Uterus (tissue), 4 donors: ENCODE results near the gene PODNL1. TPM values are rescaled to one million over a fixed set of nuclear protein-coding genes. Genes with fewer than 3 reads are reported as not detected.

Experiments used
- DNase-seq, 2 donors: peaks; one replicate each; pipeline ENCODE4 v3.0.0-alpha.2; 2019 to 2020
- H3K27ac ChIP-seq, 2 donors: fragments of 200-600 bp; sonication (generic); 1 replicate in 1 of 2; 2 replicates in 1 of 2; pipeline ENCODE4 v1.5.1; 2016 to 2018
- H3K27me3 ChIP-seq, 2 donors: fragments of 200-600 bp; sonication (generic); one replicate each; pipeline ENCODE4 v1.5.1; 2018 to 2019; ENCODE audit warnings: control low read depth in 1 of 2
- H3K36me3 ChIP-seq, 2 donors: fragments of 200-600 bp; sonication (generic); one replicate each; pipeline ENCODE4 v1.5.1; 2019; ENCODE audit warnings: control low read depth in 1 of 2
- H3K4me1 ChIP-seq, 2 donors: fragments of 200-600 bp; sonication (generic); one replicate each; pipeline ENCODE4 v1.5.1; 2018 to 2019; ENCODE audit warnings: control low read depth in 1 of 2
- H3K4me3 ChIP-seq, 2 donors: fragments of 200-600 bp; sonication (generic); 1 replicate in 1 of 2; 2 replicates in 1 of 2; pipeline ENCODE4 v1.5.1; 2018 to 2019; ENCODE audit warnings: mild to moderate bottlenecking in 1 of 2
- H3K9me3 ChIP-seq, 2 donors: fragments of 200-600 bp; sonication (generic); one replicate each; pipeline ENCODE4 v1.5.1; 2019; ENCODE audit warnings: control low read depth in 1 of 2
- CTCF ChIP-seq, 4 experiments: fragments of 200-600 bp in 2 of 4; fragments of 450-650 bp in 2 of 4; sonication (generic) in 2 of 4; IDR thresholded peaks; one replicate each; pipeline ENCODE4 v1.5.1; 2016 to 2019; ENCODE audit warnings: antibody characterized with exemption in 4 of 4, mild to moderate bottlenecking in 2 of 4, moderate library complexity in 1 of 4
- POLR2A ChIP-seq, 2 donors: fragments of 450-650 bp; IDR thresholded peaks; one replicate each; pipeline ENCODE4 v1.6.1; 2016; ENCODE audit warnings: antibody characterized with exemption in 2 of 2, mild to moderate bottlenecking in 1 of 2, moderate library complexity in 1 of 2
- intact Hi-C: fragments of 100-400 bp; cut with DNase I; formaldehyde crosslinking; loops from one replicate; pipeline ENCODE4 v1.15.1; 2023; ENCODE audit warnings: low total_unique reads
- total RNA-seq, 4 donors: library from RNA; depleted of rRNA in 3 of 4; stranded (reverse); fragments of >200 nt in 3 of 4; gene quantifications; one replicate each; pipeline versions ENCODE4 v1.1.0 to v1.2.4, GENCODE V29; 2014 to 2023
- donor health status: DM: yes; HTN: yes; CAD: no.

PODNL1 gene
- total RNA-seq, 4 donors from 2014 or later = 0.55 to 0.98 TPM; not detected in 2

DNA sequence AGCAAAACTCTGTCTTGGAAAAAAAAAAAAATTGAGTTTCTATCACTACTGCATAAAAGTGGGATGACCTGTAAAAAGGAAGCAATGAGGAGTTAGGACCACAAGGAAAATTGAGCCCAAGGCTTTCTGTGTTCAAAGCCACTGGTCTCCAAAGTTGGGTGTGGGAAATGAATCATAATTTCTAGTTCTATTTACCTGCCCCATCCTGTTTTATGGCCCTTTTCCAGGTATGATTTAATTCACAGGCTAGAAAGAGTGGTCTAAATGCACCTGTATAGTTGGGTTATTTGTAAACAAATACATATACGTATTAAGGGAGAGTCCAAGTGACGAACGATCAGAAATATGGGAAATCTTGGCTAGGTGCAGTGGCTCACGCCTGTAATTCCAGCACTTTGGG is 8.2 kb upstream of the PODNL1 start:
- DNase-seq = no peak
- TF ChIP-seq CTCF (IDR thresholded peaks at IDR 0.05) (no peak), POLR2A (IDR thresholded peaks at IDR 0.05) (no peak)
- Histone ChIP-seq H3K36me3 (no peaks in the 10 kb centered on the region), H3K4me1 (no peaks in the 10 kb centered on the region), H3K9me3 (no peaks in the 10 kb centered on the region), H3K27ac (no peak overlapping the region), H3K4me3 (no peak overlapping the region), H3K27me3 (no peaks in the 10 kb centered on the region)
- intact Hi-C loops = no loop called here

- H3K27ac ChIP-seq = no peak overlapping the region
- TF ChIP-seq CTCF (IDR thresholded peaks at IDR 0.05) = no peak
- no peak for TF ChIP-seq POLR2A (IDR thresholded peaks at IDR 0.05)
- intact Hi-C loops = no loop called here
Measured at GRCh38 chr19:13942023-13942684, 3.9 kb upstream of the PODNL1 start.

DNA sequence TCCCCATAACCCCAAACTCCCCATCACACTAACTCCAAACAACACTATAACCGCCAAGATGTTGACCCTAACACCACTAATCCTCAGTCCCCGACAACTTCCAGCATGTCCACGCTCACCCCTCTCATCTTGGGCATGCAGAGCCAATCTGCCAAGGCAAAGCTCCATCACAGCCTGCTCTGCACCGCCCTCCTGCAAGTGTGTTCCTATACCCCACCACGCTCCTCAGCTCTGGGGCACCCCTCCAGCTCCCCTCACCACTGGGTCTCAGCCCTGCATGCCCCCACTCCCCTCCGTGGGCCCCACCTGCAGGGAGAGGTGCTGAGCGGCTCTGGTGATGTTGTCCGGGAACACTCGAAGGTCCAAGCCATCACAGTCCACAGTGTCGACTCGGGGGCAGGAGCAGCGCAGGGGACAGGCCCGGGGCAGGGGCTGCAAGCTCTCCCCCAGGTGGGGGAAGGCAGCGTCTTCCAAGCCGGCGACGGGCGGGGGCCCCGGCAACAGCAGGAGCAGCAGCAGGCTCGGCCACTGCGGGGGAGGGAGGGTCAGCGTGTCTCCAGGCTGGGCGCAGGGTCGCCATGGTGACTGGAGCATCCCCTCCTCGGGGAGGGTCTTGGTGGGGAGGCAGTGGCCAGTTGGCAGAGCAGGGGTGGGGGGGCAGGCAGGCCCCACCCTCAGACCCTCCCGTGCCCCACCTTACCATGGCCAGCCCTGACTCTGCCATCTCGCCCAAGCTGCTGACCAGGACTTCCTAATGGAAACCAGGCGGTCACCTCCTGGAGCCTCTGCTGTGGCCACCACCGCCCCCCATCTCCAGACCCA is 527 bp downstream of the PODNL1 start:
- TF ChIP-seq CTCF (IDR thresholded peaks at IDR 0.05) = no peak
- no peak for TF ChIP-seq POLR2A (IDR thresholded peaks at IDR 0.05)
- no peaks in the 10 kb centered on the region for H3K36me3 ChIP-seq
- H3K4me3 ChIP-seq = no peak overlapping the region
- intact Hi-C loops = no loop called here
- no peak for DNase-seq
- H3K27me3 ChIP-seq = no peaks in the 10 kb centered on the region
- H3K9me3 ChIP-seq = no peaks in the 10 kb centered on the region
- peaks cover 0 to 5% of the 10 kb centered on the region in 2 donors for H3K4me1 ChIP-seq
- H3K27ac ChIP-seq = no peak overlapping the region

More at GRCh38 chr19:13942023-13942684, 3.9 kb upstream of the PODNL1 start:
- Histone ChIP-seq H3K27me3 (no peaks in the 10 kb centered on the region), H3K36me3 (no peaks in the 10 kb centered on the region), H3K9me3 (no peaks in the 10 kb centered on the region), H3K4me1 (peaks cover 0 to 5% of the 10 kb centered on the region in 2 donors), H3K4me3 (no peak overlapping the region)
- DNase-seq = no peak

GRCh38 chr19:13935765-13936510 is 2.3 kb downstream of the PODNL1 start:
- intact Hi-C loops = no loop called here
- Histone ChIP-seq H3K4me1 (peaks cover 0 to 5% of the 10 kb centered on the region in 2 donors), H3K27ac (no peak overlapping the region), H3K4me3 (no peak overlapping the region), H3K36me3 (no peaks in the 10 kb centered on the region), H3K9me3 (no peaks in the 10 kb centered on the region), H3K27me3 (no peaks in the 10 kb centered on the region)
- DNase-seq = no peak
- no peak for TF ChIP-seq POLR2A (IDR thresholded peaks at IDR 0.05)
- no peak for TF ChIP-seq CTCF (IDR thresholded peaks at IDR 0.05)

DNA sequence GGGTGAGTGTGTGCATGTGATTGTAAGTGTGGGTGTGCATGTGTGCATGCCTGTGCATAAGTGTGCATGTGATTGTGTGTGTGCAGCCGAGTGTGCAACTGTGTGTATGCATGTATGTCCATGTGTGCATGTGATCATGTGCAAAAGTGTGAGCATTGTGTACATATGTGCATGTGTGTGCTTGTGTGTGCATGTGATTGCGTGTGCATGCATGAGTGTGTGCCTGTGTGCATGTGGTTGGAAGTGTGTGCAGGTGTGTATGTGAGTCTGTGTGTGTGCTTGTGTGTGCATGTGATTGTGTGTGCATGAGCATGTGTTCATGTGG is 3.5 kb downstream of the PODNL1 start:
- no peaks in the 10 kb centered on the region for H3K36me3 ChIP-seq
- peaks cover 0 to 5% of the 10 kb centered on the region in 2 donors for H3K4me1 ChIP-seq
- no peak for DNase-seq
- H3K27ac ChIP-seq = no peak overlapping the region
- no peaks in the 10 kb centered on the region for H3K9me3 ChIP-seq
- H3K4me3 ChIP-seq = no peak overlapping the region
- intact Hi-C loops = no loop called here
- no peaks in the 10 kb centered on the region for H3K27me3 ChIP-seq
- no peak for TF ChIP-seq CTCF (IDR thresholded peaks at IDR 0.05)
- TF ChIP-seq POLR2A (IDR thresholded peaks at IDR 0.05) = no peak
